Pancreas (tissue), 10 donors: ENCODE measurements around the gene STAT3. TPM values are rescaled to one million over a fixed set of nuclear protein-coding genes. Genes with fewer than 3 reads are reported as not detected.

ENCODE experiments used
- ATAC-seq, 4 donors: fragments of 200-7000 bp; cut with Tn5 transposase; one replicate each; pipeline versions ENCODE4 v1.8.0 to v1.9.1; 2020; ENCODE audit warnings: mild to moderate bottlenecking in 4 of 4, moderate library complexity in 4 of 4
- DNase-seq, 6 donors: peaks; one replicate each; pipeline ENCODE4 v3.0.0-alpha.2; 2020
- FAIRE-seq: peaks from 2 replicates; lab custom pipeline; 2012; peaks lifted over from hg19 to GRCh38; lab: Jason Lieb, UNC
- H3K27ac ChIP-seq, 4 donors: fragments of 200-600 bp; sonication (generic); 1 replicate in 3 of 4; 2 replicates in 1 of 4; pipeline versions ENCODE4 v1.5.0 to v1.8.0; 2020
- H3K27me3 ChIP-seq, 4 donors: fragments of 200-600 bp; one replicate each; pipeline ENCODE4 v1.8.0; 2021
- H3K36me3 ChIP-seq, 3 donors: fragments of 200-600 bp; sonication (generic) in 1 of 3; one replicate each; pipeline versions ENCODE4 v1.5.0 to v1.8.0; 2020 to 2021
- H3K4me1 ChIP-seq, 3 donors: fragments of 200-600 bp; one replicate each; pipeline ENCODE4 v1.8.0; 2021
- H3K4me3 ChIP-seq, 4 donors: fragments of 200-600 bp; sonication (generic) in 2 of 4; one replicate each; pipeline versions ENCODE4 v1.5.0 to v1.8.0; 2020 to 2021
- H3K9me3 ChIP-seq, 4 donors: fragments of 200-600 bp; one replicate each; pipeline ENCODE4 v1.8.0; 2021
- WGBS, 2 donors: extraction: QIAGEN DNeasy Blood & Tissue Kit; methylation state at CpG; one replicate each; pipeline ENCODE4 v1.1.7; 2013; 5-methylcytosine and 5-hydroxymethylcytosine counted together
- intact Hi-C, 3 donors: fragments of 100-400 bp; cut with DNase I; formaldehyde crosslinking; loops; one replicate each; pipeline versions ENCODE4 v1.11.1 to v1.14.2; 2022
- polyA plus RNA-seq, 2 donors: library from polyadenylated mRNA; stranded (reverse); fragments of 200-250 nt; gene quantifications; one replicate each; pipeline ENCODE4 v1.2.3, GENCODE V29; 2013
- total RNA-seq, 6 donors: library from RNA; stranded (reverse); fragmentation: NEBNext Ultra II Directional in 4 of 6; extraction: Animal tissue kit (Norgen Biotek cat#: 25700) in 4 of 6; gene quantifications; one replicate each; pipeline versions ENCODE4 v1.2.1 to v1.2.4, GENCODE V29; 2021 to 2023
- TF ChIP-seq, protein P1 (sequence below), 4 donors: fragments of 200-600 bp; sonication (generic) in 3 of 4; IDR thresholded peaks; one replicate each; pipeline versions ENCODE4 v1.5.0 to v1.8.0; 2021; ENCODE audit warnings: antibody characterized with exemption in 4 of 4
- donor health status: healthy with polysubstance abuse.
- donor health status: DM: no; HTN: no; CAD: no; lungs with moderate emphysema.
- donor health status: DM: no; HTN: no; CAD: no.
- donor health status: control.
- donor health status: control.
- donor health status: Bipolar disorder and iron deficiency.
- donor health status: DM: yes; HTN: yes; CAD: no.
- donor health status: DM: no; HTN: no; CAD: no.
- donor health status: DM: no; HTN: no; CAD: no.
- donor health status: DM: yes; HTN: yes; CAD: no.

STAT3 gene
- total RNA-seq = 100 to 1,000 TPM in 2 of 6 donors, 10 to 100 TPM in 4; 63.3 to 127 (median 78.6) TPM
- polyA plus RNA-seq = 10 to 100 TPM; 37.9 to 42.9 TPM

DNA sequence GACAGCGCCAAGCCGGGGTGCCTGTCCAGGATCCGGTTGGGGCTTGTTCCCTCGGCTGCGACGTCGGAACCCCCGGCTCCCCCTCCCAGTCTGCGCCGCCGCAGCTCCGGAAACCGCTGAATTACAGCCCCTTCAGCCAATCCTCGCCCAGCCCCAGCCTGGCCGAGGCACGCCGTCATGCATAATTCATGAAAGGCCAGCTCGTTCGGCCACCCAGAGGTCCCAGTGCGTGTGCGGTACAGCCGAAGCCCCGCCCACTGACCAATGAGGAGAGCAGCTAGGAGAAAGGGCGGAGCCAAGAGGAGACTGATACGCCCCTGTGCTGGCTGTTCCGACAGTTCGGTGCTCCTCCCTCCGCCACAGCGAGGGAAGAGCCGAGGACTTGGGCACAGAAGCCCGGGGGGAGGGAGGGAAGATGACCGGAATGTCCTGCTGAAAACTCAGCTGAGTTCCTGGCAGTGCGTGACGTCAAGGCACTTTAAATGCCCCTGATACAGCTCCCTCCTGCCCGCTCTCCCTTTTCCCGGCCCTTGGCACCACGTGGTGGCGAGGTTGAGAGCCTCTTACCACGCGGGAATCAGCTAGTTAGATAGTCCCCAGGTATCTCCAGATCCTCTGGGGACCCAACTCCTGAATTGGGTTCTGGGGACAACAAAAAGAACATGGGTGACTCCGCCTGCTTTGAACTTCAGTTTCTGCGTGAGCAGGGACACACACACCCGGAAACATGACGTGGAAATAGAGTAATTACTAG is at the start of gene STAT3:
TSS of gene STAT3 (minus strand) at position 62 of the 754 bp plus-strand sequence. CDS start 39,926 bp downstream, outside the sequence.
- FAIRE-seq (peak; percentile 87), DNase-seq (peak; percentile 100), ATAC-seq (peak; percentile 89 to 93 (median 90))
- peaks cover 5 to 33% (median 27%) of the 10 kb centered on the region in 3 donors for H3K4me1 ChIP-seq
- WGBS, 2 donors = 0 to 1% methylated on average over 42 to 43 of the region's 44 CpGs
- H3K27me3 ChIP-seq = no peaks in the 10 kb centered on the region
- no peaks in the 10 kb centered on the region for H3K9me3 ChIP-seq
- H3K4me3 ChIP-seq = peak within 1 kb of the TSS; percentile 62 to 98 (median 89)
- TF ChIP-seq, protein P1, sequence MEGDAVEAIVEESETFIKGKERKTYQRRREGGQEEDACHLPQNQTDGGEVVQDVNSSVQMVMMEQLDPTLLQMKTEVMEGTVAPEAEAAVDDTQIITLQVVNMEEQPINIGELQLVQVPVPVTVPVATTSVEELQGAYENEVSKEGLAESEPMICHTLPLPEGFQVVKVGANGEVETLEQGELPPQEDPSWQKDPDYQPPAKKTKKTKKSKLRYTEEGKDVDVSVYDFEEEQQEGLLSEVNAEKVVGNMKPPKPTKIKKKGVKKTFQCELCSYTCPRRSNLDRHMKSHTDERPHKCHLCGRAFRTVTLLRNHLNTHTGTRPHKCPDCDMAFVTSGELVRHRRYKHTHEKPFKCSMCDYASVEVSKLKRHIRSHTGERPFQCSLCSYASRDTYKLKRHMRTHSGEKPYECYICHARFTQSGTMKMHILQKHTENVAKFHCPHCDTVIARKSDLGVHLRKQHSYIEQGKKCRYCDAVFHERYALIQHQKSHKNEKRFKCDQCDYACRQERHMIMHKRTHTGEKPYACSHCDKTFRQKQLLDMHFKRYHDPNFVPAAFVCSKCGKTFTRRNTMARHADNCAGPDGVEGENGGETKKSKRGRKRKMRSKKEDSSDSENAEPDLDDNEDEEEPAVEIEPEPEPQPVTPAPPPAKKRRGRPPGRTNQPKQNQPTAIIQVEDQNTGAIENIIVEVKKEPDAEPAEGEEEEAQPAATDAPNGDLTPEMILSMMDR (IDR thresholded peaks at IDR 0.05) = no peak
- no peaks in the 10 kb centered on the region for H3K36me3 ChIP-seq
- intact Hi-C loops = no loop called here
- H3K27ac ChIP-seq = peak within 1 kb of the TSS; percentile 96 to 100 (median 99)

DNA sequence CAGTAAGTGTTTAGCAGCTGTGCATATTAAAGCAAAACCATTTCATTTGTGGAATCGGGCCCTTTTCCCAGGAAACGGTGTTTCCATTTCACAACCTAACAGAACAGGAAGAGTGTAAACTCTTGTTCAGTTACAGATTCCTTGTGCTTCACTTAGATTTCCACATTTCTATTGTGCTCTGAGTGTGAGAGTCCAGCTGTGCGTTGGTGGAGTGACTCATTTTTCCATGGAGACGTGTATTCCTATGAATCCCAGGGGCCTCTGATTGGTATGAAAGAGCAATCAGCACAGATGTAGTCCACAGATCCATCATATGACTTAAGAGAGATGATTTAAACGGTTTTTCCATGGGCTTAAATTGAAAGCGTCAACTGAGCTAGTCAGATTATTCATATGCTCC is 48.1 kb upstream of the STAT3 start:
- Histone ChIP-seq H3K9me3 (no peaks in the 10 kb centered on the region), H3K27ac (peak overlapping the region in 1 of 4 donors; percentile 8), H3K4me3 (no peak overlapping the region), H3K27me3 (no peaks in the 10 kb centered on the region), H3K36me3 (no peaks in the 10 kb centered on the region), H3K4me1 (no peaks in the 10 kb centered on the region)
- no peak for DNase-seq
- 71 to 73% methylated on average over 6 of the region's 6 CpGs for WGBS, 2 donors
- TF ChIP-seq, protein P1 (IDR thresholded peaks at IDR 0.05) = no peak
- intact Hi-C loops = no loop called here
- peak in 3 of 4 donors; percentile 67 to 82 (median 75) for ATAC-seq
- FAIRE-seq = no peak

DNA sequence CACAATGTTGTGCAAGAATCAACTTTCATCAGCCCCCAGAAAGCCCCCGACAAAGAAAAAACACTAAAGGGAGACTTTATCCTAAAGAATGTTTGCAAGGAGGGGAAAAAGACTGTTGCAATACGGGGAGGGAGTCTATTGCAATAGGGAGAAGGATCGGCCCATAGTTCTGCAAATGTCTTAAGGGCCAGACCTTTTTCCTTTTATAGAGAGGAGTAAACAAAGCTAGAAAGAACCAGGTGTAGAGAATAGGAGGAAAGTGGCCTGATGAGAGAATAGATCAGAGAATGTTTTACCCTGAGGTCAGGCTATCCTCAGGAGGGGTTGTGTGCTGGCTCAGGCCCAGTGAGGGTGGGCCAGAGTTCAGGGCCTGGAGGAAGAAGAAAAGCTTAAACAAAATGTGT is 43.5 kb upstream of the STAT3 start:
- no peaks in the 10 kb centered on the region for H3K27me3 ChIP-seq
- H3K9me3 ChIP-seq = no peaks in the 10 kb centered on the region
- intact Hi-C loops = no loop called here
- no peak overlapping the region for H3K27ac ChIP-seq
- no peak overlapping the region for H3K4me3 ChIP-seq
- DNase-seq = no peak
- no peak for FAIRE-seq
- peaks cover 0 to 6% (median 6%) of the 10 kb centered on the region in 3 donors for H3K4me1 ChIP-seq
- WGBS, 2 donors = 66 to 74% methylated on average over 3 of the region's 3 CpGs
- no peak for ATAC-seq
- TF ChIP-seq, protein P1 (IDR thresholded peaks at IDR 0.05) = no peak
- H3K36me3 ChIP-seq = no peaks in the 10 kb centered on the region

DNA sequence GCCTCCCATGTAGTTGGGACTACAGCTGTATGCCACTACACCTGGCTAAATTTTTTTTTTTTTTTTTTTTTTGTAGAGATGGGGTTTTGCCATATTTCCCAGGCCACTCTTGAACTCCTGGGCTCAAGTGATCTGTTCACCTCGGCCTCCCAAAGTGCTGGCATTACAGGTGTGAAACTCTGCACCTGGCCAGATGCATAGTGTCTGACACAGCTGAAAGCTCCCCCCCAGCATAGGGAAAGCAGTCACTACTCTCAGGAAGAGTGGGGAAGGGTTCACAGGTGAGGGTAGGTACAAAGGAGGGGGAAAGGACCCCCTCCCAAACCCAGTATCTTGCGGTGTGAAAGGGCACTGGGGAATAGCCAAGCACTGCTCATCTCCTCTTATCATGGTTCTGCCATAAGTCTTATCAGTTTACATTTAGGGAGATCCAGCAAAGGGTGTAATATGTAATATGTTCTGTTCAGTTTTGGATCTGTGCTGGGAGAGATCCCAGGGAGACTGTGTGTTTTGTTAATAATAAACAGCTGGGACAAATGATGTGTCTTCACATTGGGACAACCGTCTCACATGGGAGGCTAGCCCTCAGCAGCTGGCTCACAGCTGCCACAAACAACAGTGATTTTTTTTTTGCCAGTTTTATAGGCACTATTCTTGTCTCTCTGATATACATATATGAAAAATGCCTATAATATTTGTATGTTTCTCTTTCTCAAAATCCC is 41.6 kb upstream of the STAT3 start:
- TF ChIP-seq, protein P1 (IDR thresholded peaks at IDR 0.05) = no peak
- H3K9me3 ChIP-seq = no peaks in the 10 kb centered on the region
- H3K27ac ChIP-seq = no peak overlapping the region
- no peaks in the 10 kb centered on the region for H3K36me3 ChIP-seq
- peaks cover 0 to 6% (median 6%) of the 10 kb centered on the region in 3 donors for H3K4me1 ChIP-seq
- no peak overlapping the region for H3K4me3 ChIP-seq
- ATAC-seq (peak; percentile 58 to 81 (median 75)), DNase-seq (peak in 3 of 6 donors; percentile 52 to 60 (median 53)), FAIRE-seq (no peak)
- intact Hi-C loops = loop anchor here in 1 of 3 donors (5.0 kb wide), 1 partner anchor 92 kb away; no protein-coding TSS in a partner anchor
- no peaks in the 10 kb centered on the region for H3K27me3 ChIP-seq
- 24 to 25% methylated on average over 3 of the region's 3 CpGs for WGBS, 2 donors
